ENCODE results near the gene SH3BGRL2. TPM values are rescaled to one million over a fixed set of nuclear protein-coding genes. Genes with fewer than 3 reads are reported as not detected.

Gene SH3BGRL2
- total and polyA plus RNA-seq, 2 experiments from 2014 or later: 8.4 to 24.5 TPM

DNA sequence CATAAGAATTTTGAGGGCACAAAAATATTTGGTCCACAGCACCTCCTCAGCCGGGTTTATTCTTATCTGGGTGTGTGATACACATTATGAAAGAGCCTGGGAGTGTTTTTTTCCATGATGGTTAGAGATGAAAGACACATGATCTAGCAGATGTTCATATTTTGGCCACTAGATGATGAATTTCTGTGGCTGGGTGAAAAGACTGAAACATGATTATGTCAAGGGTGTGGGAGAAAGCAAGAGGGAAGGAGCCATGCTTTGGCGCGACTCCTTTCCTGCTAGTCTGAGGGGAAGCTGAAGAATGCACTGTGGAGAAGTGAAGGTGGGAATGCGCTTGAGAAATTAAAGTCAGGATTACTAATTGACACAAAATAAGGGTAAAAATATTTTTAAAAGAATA is 102.3 kb downstream of the SH3BGRL2 start:
- H3K9me2 ChIP-seq (ENCODE audit: insufficient read depth): 0 out of 2 replicates have a peak, but pooled peaks cover 2% of the 10 kb centered on the region
- no peaks in the 10 kb centered on the region for H4K20me1 ChIP-seq (replicated peaks; ENCODE audit: insufficient read depth)
- H3K4me3 ChIP-seq: no peak overlapping the region
- H3K27ac Mint-ChIP-seq: no peak overlapping the region
- no peaks in the 10 kb centered on the region for H3K36me3 Mint-ChIP-seq (ENCODE audit: low read depth)
- no peaks in the 10 kb centered on the region for H3K4me1 ChIP-seq (ENCODE audit: insufficient read depth)
- H3K9me3 Mint-ChIP-seq: no peaks in the 10 kb centered on the region
- ATAC-seq (no peak), DNase-seq (ENCODE audit: low spot score) (no peak)
- no peak overlapping the region for H3K4me3 Mint-ChIP-seq
- H3K4me2 ChIP-seq: no peak overlapping the region
- no peaks in the 10 kb centered on the region for H3K79me2 ChIP-seq (replicated peaks; ENCODE audit: insufficient read depth)
- no peak for TF ChIP-seq EZH2phosphoT487 (IDR thresholded peaks at IDR 0.05; ENCODE audit: unreplicated experiment)
- no peak for TF ChIP-seq ZNF114 (CRISPR knock-in tag; IDR thresholded peaks at IDR 0.05)
- no peak for TF ChIP-seq JUNB (IDR thresholded peaks at IDR 0.05; ENCODE audit: unreplicated experiment)
- no peak for TF ChIP-seq POLR2AphosphoS5 (IDR thresholded peaks at IDR 0.05; ENCODE audit: low read depth)
- TF ChIP-seq EZH2 (IDR thresholded peaks at IDR 0.05; ENCODE audit: low read depth, unreplicated experiment): no peak
- TF ChIP-seq STAT1 (IDR thresholded peaks at IDR 0.05; ENCODE audit: unreplicated experiment): no peak
- TF ChIP-seq ZNF462 (CRISPR knock-in tag; IDR thresholded peaks at IDR 0.05): no peak
- TF ChIP-seq ZNF331 (CRISPR knock-in tag; IDR thresholded peaks at IDR 0.05; ENCODE audit: low read depth): no peak
- TF ChIP-seq, protein P1, sequence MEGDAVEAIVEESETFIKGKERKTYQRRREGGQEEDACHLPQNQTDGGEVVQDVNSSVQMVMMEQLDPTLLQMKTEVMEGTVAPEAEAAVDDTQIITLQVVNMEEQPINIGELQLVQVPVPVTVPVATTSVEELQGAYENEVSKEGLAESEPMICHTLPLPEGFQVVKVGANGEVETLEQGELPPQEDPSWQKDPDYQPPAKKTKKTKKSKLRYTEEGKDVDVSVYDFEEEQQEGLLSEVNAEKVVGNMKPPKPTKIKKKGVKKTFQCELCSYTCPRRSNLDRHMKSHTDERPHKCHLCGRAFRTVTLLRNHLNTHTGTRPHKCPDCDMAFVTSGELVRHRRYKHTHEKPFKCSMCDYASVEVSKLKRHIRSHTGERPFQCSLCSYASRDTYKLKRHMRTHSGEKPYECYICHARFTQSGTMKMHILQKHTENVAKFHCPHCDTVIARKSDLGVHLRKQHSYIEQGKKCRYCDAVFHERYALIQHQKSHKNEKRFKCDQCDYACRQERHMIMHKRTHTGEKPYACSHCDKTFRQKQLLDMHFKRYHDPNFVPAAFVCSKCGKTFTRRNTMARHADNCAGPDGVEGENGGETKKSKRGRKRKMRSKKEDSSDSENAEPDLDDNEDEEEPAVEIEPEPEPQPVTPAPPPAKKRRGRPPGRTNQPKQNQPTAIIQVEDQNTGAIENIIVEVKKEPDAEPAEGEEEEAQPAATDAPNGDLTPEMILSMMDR (conservative IDR thresholded peaks at IDR 0.05; ENCODE audit: low read depth in 2 of 2): no peak
- TF ChIP-seq, protein P2, sequence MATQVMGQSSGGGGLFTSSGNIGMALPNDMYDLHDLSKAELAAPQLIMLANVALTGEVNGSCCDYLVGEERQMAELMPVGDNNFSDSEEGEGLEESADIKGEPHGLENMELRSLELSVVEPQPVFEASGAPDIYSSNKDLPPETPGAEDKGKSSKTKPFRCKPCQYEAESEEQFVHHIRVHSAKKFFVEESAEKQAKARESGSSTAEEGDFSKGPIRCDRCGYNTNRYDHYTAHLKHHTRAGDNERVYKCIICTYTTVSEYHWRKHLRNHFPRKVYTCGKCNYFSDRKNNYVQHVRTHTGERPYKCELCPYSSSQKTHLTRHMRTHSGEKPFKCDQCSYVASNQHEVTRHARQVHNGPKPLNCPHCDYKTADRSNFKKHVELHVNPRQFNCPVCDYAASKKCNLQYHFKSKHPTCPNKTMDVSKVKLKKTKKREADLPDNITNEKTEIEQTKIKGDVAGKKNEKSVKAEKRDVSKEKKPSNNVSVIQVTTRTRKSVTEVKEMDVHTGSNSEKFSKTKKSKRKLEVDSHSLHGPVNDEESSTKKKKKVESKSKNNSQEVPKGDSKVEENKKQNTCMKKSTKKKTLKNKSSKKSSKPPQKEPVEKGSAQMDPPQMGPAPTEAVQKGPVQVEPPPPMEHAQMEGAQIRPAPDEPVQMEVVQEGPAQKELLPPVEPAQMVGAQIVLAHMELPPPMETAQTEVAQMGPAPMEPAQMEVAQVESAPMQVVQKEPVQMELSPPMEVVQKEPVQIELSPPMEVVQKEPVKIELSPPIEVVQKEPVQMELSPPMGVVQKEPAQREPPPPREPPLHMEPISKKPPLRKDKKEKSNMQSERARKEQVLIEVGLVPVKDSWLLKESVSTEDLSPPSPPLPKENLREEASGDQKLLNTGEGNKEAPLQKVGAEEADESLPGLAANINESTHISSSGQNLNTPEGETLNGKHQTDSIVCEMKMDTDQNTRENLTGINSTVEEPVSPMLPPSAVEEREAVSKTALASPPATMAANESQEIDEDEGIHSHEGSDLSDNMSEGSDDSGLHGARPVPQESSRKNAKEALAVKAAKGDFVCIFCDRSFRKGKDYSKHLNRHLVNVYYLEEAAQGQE (IDR thresholded peaks at IDR 0.05; ENCODE audit: unreplicated experiment): no peak
- no peak for TF ChIP-seq NANOG (IDR thresholded peaks at IDR 0.05; ENCODE audit: borderline replicate concordance)
- TF ChIP-seq CREB1 (CRISPR knock-in tag; IDR thresholded peaks at IDR 0.05; ENCODE audit: low read depth): no peak
- no peak for TF ChIP-seq ETS1 (IDR thresholded peaks at IDR 0.05)
- peaks cover 1% of the 10 kb centered on the region for H3K27me3 Mint-ChIP-seq (ENCODE audit: insufficient read depth, low read depth, poor library complexity)
- no peaks in the 10 kb centered on the region for H3K27me3 ChIP-seq (ENCODE audit: insufficient read depth)
- H2AFZ ChIP-seq: no peak overlapping the region
- H3F3A ChIP-seq (replicated peaks; ENCODE audit: low read depth): no peaks in the 10 kb centered on the region
- no peaks in the 10 kb centered on the region for H3K4me1 Mint-ChIP-seq
- H3K36me3 ChIP-seq (ENCODE audit: insufficient read depth): no peaks in the 10 kb centered on the region
- H3K27ac ChIP-seq (ENCODE audit: low read depth): no peak overlapping the region
